Measurements from ENCODE around the gene FOXP2. TPM values are rescaled to one million over a fixed set of nuclear protein-coding genes. Genes with fewer than 3 reads are reported as not detected.

The FOXP2 gene
- total RNA-seq, 1 donor from 2014 or later, result 10.1 TPM

GRCh38 chr7:114628362-114628761, 213.7 kb downstream of the FOXP2 start:
- H3K4me1 ChIP-seq, result no peaks in the 10 kb centered on the region
- no peaks in the 10 kb centered on the region for H3K27me3 ChIP-seq (ENCODE audit: low read depth)
- DNase-seq, result no peak
- no peak overlapping the region for H3K4me3 ChIP-seq
- H3K27ac ChIP-seq, result no peak overlapping the region
- ATAC-seq, result no peak
- no peaks in the 10 kb centered on the region for H3K9me3 ChIP-seq
- H3K36me3 ChIP-seq, result no peaks in the 10 kb centered on the region
- TF ChIP-seq CTCF (IDR thresholded peaks at IDR 0.05), result no peak
- intact Hi-C loops (cut with DNase I), result no loop called here

- TF ChIP-seq CTCF (IDR thresholded peaks at IDR 0.05), result no peak
- no peak overlapping the region for H3K4me3 ChIP-seq
- no peak for ATAC-seq
- no peaks in the 10 kb centered on the region for H3K36me3 ChIP-seq
- H3K27me3 ChIP-seq (ENCODE audit: low read depth), result no peaks in the 10 kb centered on the region
- no peaks in the 10 kb centered on the region for H3K4me1 ChIP-seq
- DNase-seq, result no peak
- H3K9me3 ChIP-seq, result no peaks in the 10 kb centered on the region
- no peak overlapping the region for H3K27ac ChIP-seq
- intact Hi-C loops (cut with DNase I), result no loop called here
These were observed 215.1 kb downstream of the FOXP2 start for GRCh38 chr7:114629762-114630161.

- H3K4me3 ChIP-seq, result no peak overlapping the region
- ATAC-seq (no peak), DNase-seq (no peak)
- no peak overlapping the region for H3K27ac ChIP-seq
- H3K9me3 ChIP-seq, result no peaks in the 10 kb centered on the region
- no peak for TF ChIP-seq CTCF (IDR thresholded peaks at IDR 0.05)
- no peaks in the 10 kb centered on the region for H3K27me3 ChIP-seq (ENCODE audit: low read depth)
- no peaks in the 10 kb centered on the region for H3K4me1 ChIP-seq
- no peaks in the 10 kb centered on the region for H3K36me3 ChIP-seq
- intact Hi-C loops (cut with DNase I), result no loop called here
These were observed 215.8 kb downstream of the FOXP2 start for GRCh38 chr7:114630201-114630990.

- Histone ChIP-seq H3K27me3 (ENCODE audit: low read depth) (no peaks in the 10 kb centered on the region), H3K27ac (no peak overlapping the region), H3K36me3 (no peaks in the 10 kb centered on the region), H3K4me1 (no peaks in the 10 kb centered on the region), H3K9me3 (no peaks in the 10 kb centered on the region), H3K4me3 (no peak overlapping the region)
- DNase-seq, result no peak
- no peak for TF ChIP-seq CTCF (IDR thresholded peaks at IDR 0.05)
- intact Hi-C loops (cut with DNase I), result no loop called here
- ATAC-seq, result no peak
These were observed 216.7 kb downstream of the FOXP2 start for GRCh38 chr7:114631249-114631822.

- DNase-seq, result no peak
- no peak overlapping the region for H3K4me3 ChIP-seq
- no peaks in the 10 kb centered on the region for H3K36me3 ChIP-seq
- no peaks in the 10 kb centered on the region for H3K27me3 ChIP-seq (ENCODE audit: low read depth)
- no peaks in the 10 kb centered on the region for H3K4me1 ChIP-seq
- H3K27ac ChIP-seq, result no peak overlapping the region
- H3K9me3 ChIP-seq, result no peaks in the 10 kb centered on the region
- no peak for ATAC-seq
- TF ChIP-seq CTCF (IDR thresholded peaks at IDR 0.05), result no peak
- intact Hi-C loops (cut with DNase I), result no loop called here
These were observed 224.8 kb downstream of the FOXP2 start for GRCh38 chr7:114639451-114639850.

Data from lower lobe of right lung (tissue), 2 donors.